ENCODE data around the gene MAFG. TPM values are rescaled to one million over a fixed set of nuclear protein-coding genes. Genes with fewer than 3 reads are reported as not detected.

The MAFG gene
- total and polyA plus RNA-seq, 2 of the 13 experiments (the other 11 are each of a cell fraction or from before 2014, with no cell fraction given) = 14.5 to 20.0 TPM

GRCh38 chr17:81961087-81961511 is 33.6 kb upstream of the MAFG start, which contains the start of gene NOTUM (continued):
- TF ChIP-seq UBTF (CRISPR knock-in tag; IDR thresholded peaks at IDR 0.05) (peak; percentile 39; the same call in 1 of the 2 replicates), ZBTB7B (CRISPR knock-in tag; IDR thresholded peaks at IDR 0.05) (no peak), MEIS2 (CRISPR knock-in tag; IDR thresholded peaks at IDR 0.05) (peak; percentile 34; the same call in 1 of the 2 replicates), ZNF543 (CRISPR knock-in tag; IDR thresholded peaks at IDR 0.05) (0 out of 2 replicates have a peak, but pooled peaks have one; percentile 13), BORCS8-MEF2B (CRISPR knock-in tag; IDR thresholded peaks at IDR 0.05) (no peak), POLR2G (IDR thresholded peaks at IDR 0.05; ENCODE audit: low read depth, low read length) (0 out of 2 replicates have a peak, but pooled peaks have one; percentile 24), ZFP36L2 (CRISPR knock-in tag; IDR thresholded peaks at IDR 0.05) (no peak), MAZ (IDR thresholded peaks at IDR 0.05; ENCODE audit: borderline replicate concordance, low read depth, low read length) (peak; percentile 83), MAZ (CRISPR knock-in tag; IDR thresholded peaks at IDR 0.05; ENCODE audit: low read depth) (peak; percentile 30; the same call in 1 of the 2 replicates), ZSCAN20 (CRISPR knock-in tag; IDR thresholded peaks at IDR 0.05; ENCODE audit: borderline replicate concordance) (0 out of 2 replicates have a peak, but pooled peaks have one; percentile 49), ZNF773 (CRISPR knock-in tag; IDR thresholded peaks at IDR 0.05; ENCODE audit: borderline replicate concordance) (0 out of 2 replicates have a peak, but pooled peaks have one; percentile 49), IKZF4 (CRISPR knock-in tag; IDR thresholded peaks at IDR 0.05; ENCODE audit: borderline replicate concordance, low read depth, not compliant biosample characterization) (no peak), SSRP1 (CRISPR knock-in tag; IDR thresholded peaks at IDR 0.05) (no peak), HNRNPLL (IDR thresholded peaks at IDR 0.05; ENCODE audit: low read depth, low read length, poor library complexity, severe bottlenecking) (peak; percentile 59), SIN3A (IDR thresholded peaks at IDR 0.05; ENCODE audit: borderline replicate concordance, low read depth, low read length) (peak; percentile 49; the same call in 1 of the 2 replicates), SKI (IDR thresholded peaks at IDR 0.05; ENCODE audit: partially characterized antibody) (peak; percentile 92), PRMT3 (CRISPR knock-in tag; IDR thresholded peaks at IDR 0.05; ENCODE audit: borderline replicate concordance, low read depth) (0 out of 2 replicates have a peak, but pooled peaks have one; percentile 36)
- TF ChIP-seq, protein P1, sequence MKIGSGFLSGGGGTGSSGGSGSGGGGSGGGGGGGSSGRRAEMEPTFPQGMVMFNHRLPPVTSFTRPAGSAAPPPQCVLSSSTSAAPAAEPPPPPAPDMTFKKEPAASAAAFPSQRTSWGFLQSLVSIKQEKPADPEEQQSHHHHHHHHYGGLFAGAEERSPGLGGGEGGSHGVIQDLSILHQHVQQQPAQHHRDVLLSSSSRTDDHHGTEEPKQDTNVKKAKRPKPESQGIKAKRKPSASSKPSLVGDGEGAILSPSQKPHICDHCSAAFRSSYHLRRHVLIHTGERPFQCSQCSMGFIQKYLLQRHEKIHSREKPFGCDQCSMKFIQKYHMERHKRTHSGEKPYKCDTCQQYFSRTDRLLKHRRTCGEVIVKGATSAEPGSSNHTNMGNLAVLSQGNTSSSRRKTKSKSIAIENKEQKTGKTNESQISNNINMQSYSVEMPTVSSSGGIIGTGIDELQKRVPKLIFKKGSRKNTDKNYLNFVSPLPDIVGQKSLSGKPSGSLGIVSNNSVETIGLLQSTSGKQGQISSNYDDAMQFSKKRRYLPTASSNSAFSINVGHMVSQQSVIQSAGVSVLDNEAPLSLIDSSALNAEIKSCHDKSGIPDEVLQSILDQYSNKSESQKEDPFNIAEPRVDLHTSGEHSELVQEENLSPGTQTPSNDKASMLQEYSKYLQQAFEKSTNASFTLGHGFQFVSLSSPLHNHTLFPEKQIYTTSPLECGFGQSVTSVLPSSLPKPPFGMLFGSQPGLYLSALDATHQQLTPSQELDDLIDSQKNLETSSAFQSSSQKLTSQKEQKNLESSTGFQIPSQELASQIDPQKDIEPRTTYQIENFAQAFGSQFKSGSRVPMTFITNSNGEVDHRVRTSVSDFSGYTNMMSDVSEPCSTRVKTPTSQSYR (CRISPR knock-in tag; IDR thresholded peaks at IDR 0.05; ENCODE audit: borderline replicate concordance) = peak; percentile 83
- TF ChIP-seq, protein P2, sequence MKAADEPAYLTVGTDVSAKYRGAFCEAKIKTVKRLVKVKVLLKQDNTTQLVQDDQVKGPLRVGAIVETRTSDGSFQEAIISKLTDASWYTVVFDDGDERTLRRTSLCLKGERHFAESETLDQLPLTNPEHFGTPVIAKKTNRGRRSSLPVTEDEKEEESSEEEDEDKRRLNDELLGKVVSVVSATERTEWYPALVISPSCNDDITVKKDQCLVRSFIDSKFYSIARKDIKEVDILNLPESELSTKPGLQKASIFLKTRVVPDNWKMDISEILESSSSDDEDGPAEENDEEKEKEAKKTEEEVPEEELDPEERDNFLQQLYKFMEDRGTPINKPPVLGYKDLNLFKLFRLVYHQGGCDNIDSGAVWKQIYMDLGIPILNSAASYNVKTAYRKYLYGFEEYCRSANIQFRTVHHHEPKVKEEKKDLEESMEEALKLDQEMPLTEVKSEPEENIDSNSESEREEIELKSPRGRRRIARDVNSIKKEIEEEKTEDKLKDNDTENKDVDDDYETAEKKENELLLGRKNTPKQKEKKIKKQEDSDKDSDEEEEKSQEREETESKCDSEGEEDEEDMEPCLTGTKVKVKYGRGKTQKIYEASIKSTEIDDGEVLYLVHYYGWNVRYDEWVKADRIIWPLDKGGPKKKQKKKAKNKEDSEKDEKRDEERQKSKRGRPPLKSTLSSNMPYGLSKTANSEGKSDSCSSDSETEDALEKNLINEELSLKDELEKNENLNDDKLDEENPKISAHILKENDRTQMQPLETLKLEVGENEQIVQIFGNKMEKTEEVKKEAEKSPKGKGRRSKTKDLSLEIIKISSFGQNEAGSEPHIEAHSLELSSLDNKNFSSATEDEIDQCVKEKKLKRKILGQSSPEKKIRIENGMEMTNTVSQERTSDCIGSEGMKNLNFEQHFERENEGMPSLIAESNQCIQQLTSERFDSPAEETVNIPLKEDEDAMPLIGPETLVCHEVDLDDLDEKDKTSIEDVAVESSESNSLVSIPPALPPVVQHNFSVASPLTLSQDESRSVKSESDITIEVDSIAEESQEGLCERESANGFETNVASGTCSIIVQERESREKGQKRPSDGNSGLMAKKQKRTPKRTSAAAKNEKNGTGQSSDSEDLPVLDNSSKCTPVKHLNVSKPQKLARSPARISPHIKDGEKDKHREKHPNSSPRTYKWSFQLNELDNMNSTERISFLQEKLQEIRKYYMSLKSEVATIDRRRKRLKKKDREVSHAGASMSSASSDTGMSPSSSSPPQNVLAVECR (CRISPR knock-in tag; IDR thresholded peaks at IDR 0.05; ENCODE audit: borderline replicate concordance) = no peak

All from HepG2 (cell line).